Neural crest cell (in vitro differentiated cells): Measurements from ENCODE around the gene SYT6. TPM values are rescaled to one million over a fixed set of nuclear protein-coding genes. Genes with fewer than 3 reads are reported as not detected.

Experiments used
- DNase-seq: peaks from one replicate; pipeline ENCODE4 v3.0.0; 2021; ENCODE audit warnings: low read depth, mixed read lengths, low spot score
- H3K27ac Mint-ChIP-seq: one replicate; pipeline ENCODE4 v1.8.0; 2021; ENCODE audit warnings: mild to moderate bottlenecking, mixed read lengths; ENCODE audit not compliant: unreplicated experiment
- H3K27me3 Mint-ChIP-seq: 2 replicates; pipeline ENCODE4 v1.8.0; 2021; ENCODE audit warnings: low read depth, mild to moderate bottlenecking, mixed read lengths
- H3K36me3 Mint-ChIP-seq: 2 replicates; pipeline ENCODE4 v1.8.0; 2021; ENCODE audit warnings: low read depth, mild to moderate bottlenecking, mixed read lengths
- H3K4me1 Mint-ChIP-seq: 2 replicates; pipeline ENCODE4 v1.8.0; 2021; ENCODE audit warnings: mixed read lengths
- H3K4me3 Mint-ChIP-seq: one replicate; pipeline ENCODE4 v1.8.0; 2021; ENCODE audit warnings: mild to moderate bottlenecking, mixed read lengths
- H3K9me3 Mint-ChIP-seq: 2 replicates; pipeline ENCODE4 v1.8.0; 2021; ENCODE audit warnings: mixed read lengths
- CTCF ChIP-seq: fragments of 200-600 bp; sonication (generic); conservative IDR thresholded peaks from 2 replicates; pipeline ENCODE4 v1.5.0; 2021; ENCODE audit warnings: antibody characterized with exemption, mild to moderate bottlenecking
- total RNA-seq: library from RNA; stranded (reverse); gene quantifications from 2 replicates; pipeline ENCODE4 v1.2.1, GENCODE V29; 2021

Gene SYT6
- total RNA-seq, 1 donor from 2014 or later: 3.1 TPM

GRCh38 chr1:114111731-114112641 is 41.7 kb downstream of the SYT6 start:
- Mint-ChIP-seq H3K27me3 (no peaks in the 10 kb centered on the region), H3K27ac (no peak overlapping the region), H3K4me3 (no peak overlapping the region), H3K36me3 (no peaks in the 10 kb centered on the region), H3K9me3 (peaks cover 3% of the 10 kb centered on the region), H3K4me1 (peaks cover 18% of the 10 kb centered on the region)
- DNase-seq: no peak
- TF ChIP-seq CTCF: no peak

- Mint-ChIP-seq H3K27me3 (no peaks in the 10 kb centered on the region), H3K27ac (no peak overlapping the region), H3K4me1 (peaks cover 12% of the 10 kb centered on the region), H3K36me3 (no peaks in the 10 kb centered on the region), H3K9me3 (peaks cover 2% of the 10 kb centered on the region), H3K4me3 (no peak overlapping the region)
- no peak for TF ChIP-seq CTCF
- DNase-seq: no peak
These were observed 43.7 kb downstream of the SYT6 start for GRCh38 chr1:114109981-114110380.

GRCh38 chr1:114108751-114109255 is 44.9 kb downstream of the SYT6 start:
- Mint-ChIP-seq H3K36me3 (no peaks in the 10 kb centered on the region), H3K27ac (no peak overlapping the region), H3K9me3 (no peaks in the 10 kb centered on the region), H3K4me3 (no peak overlapping the region), H3K4me1 (peaks cover 11% of the 10 kb centered on the region), H3K27me3 (no peaks in the 10 kb centered on the region)
- DNase-seq: no peak
- TF ChIP-seq CTCF: no peak

- no peak for DNase-seq
- H3K27ac Mint-ChIP-seq: no peak overlapping the region
- no peaks in the 10 kb centered on the region for H3K36me3 Mint-ChIP-seq
- H3K4me1 Mint-ChIP-seq: peaks cover 8% of the 10 kb centered on the region
- H3K27me3 Mint-ChIP-seq: no peaks in the 10 kb centered on the region
- H3K9me3 Mint-ChIP-seq: no peaks in the 10 kb centered on the region
- no peak for TF ChIP-seq CTCF
- no peak overlapping the region for H3K4me3 Mint-ChIP-seq
These were observed 45.9 kb downstream of the SYT6 start for GRCh38 chr1:114107474-114108435.

- TF ChIP-seq CTCF: no peak
- no peaks in the 10 kb centered on the region for H3K36me3 Mint-ChIP-seq
- no peak overlapping the region for H3K27ac Mint-ChIP-seq
- H3K27me3 Mint-ChIP-seq: no peaks in the 10 kb centered on the region
- no peak for DNase-seq
- H3K9me3 Mint-ChIP-seq: no peaks in the 10 kb centered on the region
- no peak overlapping the region for H3K4me3 Mint-ChIP-seq
- peaks cover 4% of the 10 kb centered on the region for H3K4me1 Mint-ChIP-seq
These were observed 48.2 kb downstream of the SYT6 start for GRCh38 chr1:114105421-114105979.
